HG02973 (cell line): ENCODE measurements around the gene SMARCA5.
"Not testable (repeated sequence)": the region's sequence is repeated elsewhere in the genome, so short reads cannot be mapped to it uniquely, and the experiment has no call there.

Source experiments
- ATAC-seq: cut with Tn5 transposase; IDR thresholded peaks from one replicate; pipeline ENCODE4 v1.9.1; 2021; ENCODE audit warnings: moderate library complexity; ENCODE audit not compliant: unreplicated experiment

SMARCA5 gene

DNA sequence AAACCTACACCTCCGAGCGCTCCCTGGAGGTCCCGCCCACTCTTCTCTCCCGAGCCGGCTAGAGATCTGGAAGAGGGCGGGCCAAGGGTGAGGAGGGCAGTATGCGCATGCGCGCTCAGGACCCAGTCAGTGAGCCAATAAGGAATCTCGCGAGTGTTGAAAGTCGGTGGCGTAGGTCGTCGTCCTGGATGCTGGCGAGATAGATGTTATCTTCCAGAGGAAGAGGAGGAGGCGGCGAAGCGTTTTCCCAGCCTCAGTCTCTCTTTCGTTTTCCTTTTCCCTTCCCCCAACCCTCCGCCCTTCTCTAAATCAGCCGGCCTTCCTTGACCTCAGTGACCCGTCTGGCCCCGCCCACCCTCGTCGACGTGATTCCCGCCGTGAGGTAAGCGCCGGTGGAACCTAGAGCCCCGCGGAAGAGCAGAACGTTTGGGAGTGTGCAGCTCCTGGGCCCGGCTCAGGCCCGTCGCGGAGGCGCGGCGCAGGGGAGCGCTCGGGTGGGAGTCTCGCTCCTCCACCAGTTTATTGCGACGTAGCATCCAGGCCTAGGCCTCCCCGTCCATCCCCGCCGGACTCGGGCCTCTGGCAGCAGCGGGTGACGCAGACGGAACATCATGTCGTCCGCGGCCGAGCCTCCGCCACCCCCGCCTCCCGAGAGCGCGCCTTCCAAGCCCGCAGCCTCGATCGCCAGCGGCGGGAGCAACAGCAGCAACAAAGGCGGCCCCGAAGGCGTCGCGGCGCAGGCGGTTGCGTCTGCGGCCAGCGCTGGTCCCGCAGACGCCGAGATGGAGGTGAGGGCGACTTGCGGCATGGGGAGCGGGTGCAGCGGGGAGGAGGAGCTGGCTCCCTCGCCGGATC, at the start of gene SMARCA5:
Gene SMARCA5, plus strand, starts transcription at position 389 of the 855 bp plus-strand sequence. Its CDS starts 223 bp downstream, at position 612.
- ATAC-seq, result peak; percentile 78

DNA sequence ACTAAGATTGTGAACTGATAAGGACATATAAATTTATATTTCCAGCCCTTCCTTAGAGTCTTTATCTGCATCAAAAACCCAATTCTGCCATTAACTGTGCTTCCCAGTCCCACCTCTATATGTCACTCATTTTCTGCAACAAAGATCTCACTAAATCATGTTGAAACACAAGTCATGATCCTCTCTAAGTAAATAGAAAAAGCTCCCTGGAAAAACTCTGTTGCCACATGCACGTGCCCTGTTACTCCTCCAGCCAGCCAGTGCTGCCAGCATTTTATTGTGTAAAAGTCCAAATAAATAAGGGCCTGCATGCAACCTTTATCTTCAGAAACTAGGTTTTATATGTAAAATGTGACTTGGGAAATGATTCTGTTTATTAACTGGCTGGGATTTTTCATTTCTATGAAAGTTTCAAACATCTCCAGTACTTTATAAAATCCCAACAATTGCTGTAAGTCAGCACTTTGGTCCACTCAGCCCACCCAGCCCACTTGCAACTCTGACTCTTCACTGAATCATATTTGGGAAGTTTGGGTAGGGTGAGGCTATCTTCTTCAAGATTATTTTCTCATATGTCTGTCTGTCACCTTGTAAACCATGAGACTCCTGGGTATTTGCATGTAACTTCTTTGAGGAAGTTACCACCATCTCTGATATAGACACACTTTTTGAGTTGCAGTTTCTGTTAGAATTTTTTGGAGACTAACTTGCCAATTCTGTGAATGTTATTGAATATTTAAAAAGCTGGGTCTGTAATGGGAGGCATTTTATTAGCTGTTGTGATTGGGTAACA, 40.0 kb upstream of the SMARCA5 start:
- no peak for ATAC-seq

DNA sequence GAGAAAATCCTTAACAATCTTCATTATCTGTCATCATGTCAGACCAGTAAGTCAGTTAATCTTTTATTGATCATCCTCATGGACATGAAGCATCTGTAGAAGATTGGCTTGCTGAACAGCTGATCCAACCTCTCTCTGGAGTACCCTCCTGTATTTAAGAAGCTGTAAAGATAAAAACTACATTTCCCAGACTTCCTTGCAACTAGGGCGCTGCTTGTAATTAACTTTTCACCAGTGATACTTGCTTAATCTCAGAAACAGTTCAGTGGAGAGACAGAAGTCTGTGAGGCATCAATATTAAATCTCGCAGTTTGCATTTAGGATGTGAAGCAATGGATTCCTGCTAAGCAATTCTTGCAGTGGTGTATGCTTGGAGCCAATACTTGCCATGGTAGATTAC, 36.0 kb upstream of the SMARCA5 start:
- ATAC-seq, result no peak

DNA sequence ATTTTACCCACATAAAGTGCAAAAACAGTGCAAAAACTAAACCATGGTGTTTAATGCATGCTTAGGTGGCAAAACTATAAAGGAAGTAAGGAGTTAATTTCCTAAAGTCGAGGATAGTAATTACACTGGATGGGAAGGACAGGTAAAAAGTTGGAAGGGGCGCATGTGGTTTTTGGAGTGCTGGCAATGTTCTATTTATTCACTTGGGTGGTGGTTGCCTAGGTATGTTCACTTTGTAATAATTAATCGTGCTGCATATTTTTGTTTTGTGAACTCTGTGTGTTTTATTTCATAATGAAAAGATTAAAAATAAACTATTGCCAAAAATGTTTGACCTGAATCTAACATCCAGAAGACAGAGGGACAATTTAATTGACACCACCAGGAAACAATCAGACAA, 32.1 kb upstream of the SMARCA5 start:
- ATAC-seq, result no peak

DNA sequence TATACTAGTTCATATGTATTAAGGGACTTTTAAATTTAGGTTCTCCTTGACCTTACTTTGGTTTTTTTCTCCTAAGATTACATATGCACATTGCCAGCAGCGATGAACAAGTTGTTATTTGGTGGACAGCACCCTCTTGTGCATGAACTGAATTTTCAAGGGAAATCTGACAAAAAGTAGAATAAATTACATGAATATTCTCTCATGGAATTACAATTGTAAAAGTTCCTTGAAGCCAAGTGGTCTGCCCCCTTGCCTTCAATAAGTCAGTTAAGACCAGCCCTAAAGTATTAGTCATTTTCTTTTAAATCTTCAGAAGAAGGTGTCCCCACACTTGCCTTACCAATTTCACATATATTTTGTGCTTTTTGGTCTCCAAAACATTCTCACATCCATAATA, 30.7 kb upstream of the SMARCA5 start:
- no peak for ATAC-seq

DNA sequence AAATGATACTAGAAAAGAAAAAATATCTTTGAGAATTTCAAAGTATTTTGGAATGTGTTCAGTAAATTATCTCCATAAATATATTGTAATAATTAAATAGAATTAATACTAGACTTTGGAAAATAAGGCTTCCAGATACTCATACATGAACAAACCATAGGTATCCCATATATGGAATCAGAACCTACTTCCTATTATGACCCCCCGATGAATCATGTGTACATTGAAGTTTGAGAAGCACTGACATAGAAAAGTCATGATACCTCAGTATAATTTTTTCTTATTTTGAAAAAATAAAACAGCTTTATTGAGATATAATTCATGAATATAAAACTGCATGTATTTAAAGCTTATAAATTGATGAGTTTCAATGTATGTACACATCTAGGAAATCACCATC, 27.2 kb upstream of the SMARCA5 start:
- ATAC-seq, result no peak

GRCh38 chr4:143488687-143489086, 24.8 kb upstream of the SMARCA5 start:
- no peak for ATAC-seq

- ATAC-seq, result no peak
These were observed 24.4 kb upstream of the SMARCA5 start for GRCh38 chr4:143489106-143489505.

DNA sequence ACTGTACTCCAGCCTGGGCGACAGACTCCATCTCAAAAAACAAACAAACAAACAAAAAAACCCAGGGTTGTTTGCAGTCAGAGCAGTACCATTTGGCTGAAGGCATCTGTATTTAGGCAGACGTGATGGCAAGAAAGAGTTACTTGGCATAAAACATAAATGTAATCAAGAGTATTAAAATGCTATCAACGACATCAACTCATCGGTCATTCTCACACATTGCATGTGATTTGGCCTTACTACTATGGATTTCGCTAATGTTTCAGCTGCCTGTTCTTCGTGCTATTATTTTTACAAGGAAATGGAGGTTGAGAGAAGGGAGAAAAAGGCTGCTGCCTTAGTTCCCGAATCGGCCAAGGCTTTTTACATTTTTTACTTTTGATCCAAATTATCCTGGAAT, 15.5 kb upstream of the SMARCA5 start:
- no peak for ATAC-seq

DNA sequence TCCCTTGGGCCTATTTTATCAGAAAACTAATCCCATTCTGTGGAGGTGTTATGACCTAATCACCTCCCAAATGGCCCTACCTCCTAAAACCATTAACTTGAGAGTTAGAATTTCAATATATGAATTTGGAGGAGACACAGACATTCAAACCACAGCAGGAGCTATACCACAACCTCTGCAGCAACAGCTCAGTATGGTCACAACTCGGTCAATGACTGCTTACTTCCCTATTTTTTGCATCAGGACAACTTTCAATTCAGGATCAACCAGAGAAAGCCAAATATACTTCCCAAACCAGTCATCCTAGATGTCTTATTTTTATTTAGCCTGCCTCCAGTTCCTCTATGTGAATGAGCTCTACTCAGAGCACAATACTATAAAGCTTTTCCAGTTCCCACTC, 11.3 kb upstream of the SMARCA5 start:
- no peak for ATAC-seq

- no peak for ATAC-seq
These were observed 7.5 kb upstream of the SMARCA5 start for GRCh38 chr4:143506031-143506430.

DNA sequence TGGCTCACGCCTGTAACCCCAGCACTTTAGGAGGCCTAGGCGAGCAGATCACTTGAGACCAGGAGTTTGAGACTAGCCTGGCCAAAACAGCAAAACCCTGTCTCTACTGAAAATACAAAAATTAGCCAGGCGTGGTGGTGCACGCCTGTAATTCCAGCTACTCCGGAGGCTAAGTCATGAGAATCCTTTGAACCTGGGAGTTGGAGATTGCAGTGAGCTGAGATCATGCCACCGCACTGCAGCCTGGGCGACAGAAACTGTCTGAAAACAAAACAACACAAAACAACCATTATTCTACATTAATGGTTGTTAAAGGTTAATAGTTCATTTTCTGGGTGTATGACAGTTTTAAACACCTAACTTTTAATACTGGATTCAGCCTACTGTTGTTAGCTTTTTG, 1.6 kb upstream of the SMARCA5 start:
- no peak for ATAC-seq

DNA sequence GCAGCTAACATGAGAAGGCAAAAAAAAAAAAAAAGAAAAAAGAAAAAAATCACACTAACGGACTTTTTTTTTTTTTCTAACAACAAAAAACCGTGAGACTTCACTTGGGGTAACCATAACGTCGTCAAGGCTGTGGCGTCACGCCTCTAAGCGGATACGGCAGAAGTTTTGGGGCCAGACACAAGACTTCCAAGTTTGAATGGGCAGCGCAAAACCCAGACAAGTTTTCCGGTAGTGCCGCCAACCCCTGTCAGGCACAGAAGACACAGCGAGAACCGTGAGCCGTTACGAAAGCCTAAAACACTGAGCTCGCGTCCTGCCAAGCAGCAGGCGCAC, 556 bp upstream of the SMARCA5 start:
- peak; percentile 50 for ATAC-seq

GRCh38 chr4:143514169-143514495, 630 bp downstream of the SMARCA5 start:
- ATAC-seq, result no peak

DNA sequence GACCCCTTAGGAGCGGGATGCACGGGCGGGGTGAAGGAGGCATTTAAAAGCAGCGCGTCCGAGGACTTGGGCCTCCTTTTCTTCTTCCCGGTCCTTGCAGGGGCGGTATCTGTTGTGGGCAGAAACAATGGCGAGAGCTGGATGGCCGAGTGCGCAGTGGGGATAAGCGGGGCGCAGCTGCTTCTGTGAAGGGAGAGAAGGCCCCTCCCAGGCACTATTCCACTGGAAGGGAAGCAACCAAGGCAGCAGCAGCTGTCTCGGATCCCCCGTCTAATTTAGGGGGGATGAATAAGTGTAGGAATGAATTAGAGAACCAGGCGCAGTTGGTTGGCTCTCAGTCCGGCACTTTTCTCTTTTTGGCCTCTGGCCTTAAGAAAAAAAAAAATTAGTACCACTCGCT, 995 bp downstream of the SMARCA5 start:
- no peak for ATAC-seq

- ATAC-seq, result no peak
These were observed 1.4 kb downstream of the SMARCA5 start for GRCh38 chr4:143514901-143515300.

GRCh38 chr4:143515905-143516304, 2.4 kb downstream of the SMARCA5 start:
- no peak for ATAC-seq

GRCh38 chr4:143517764-143518163, 4.3 kb downstream of the SMARCA5 start:
- no peak for ATAC-seq

- no peak for ATAC-seq
These were observed 10.7 kb downstream of the SMARCA5 start for GRCh38 chr4:143524211-143524610.

- not testable (repeated sequence) for ATAC-seq
These were observed 14.5 kb downstream of the SMARCA5 start for GRCh38 chr4:143528046-143528445.

- peak; percentile 61 for ATAC-seq
These were observed 17.9 kb downstream of the SMARCA5 start for GRCh38 chr4:143531380-143531779.

- ATAC-seq, result no peak
These were observed 18.4 kb downstream of the SMARCA5 start for GRCh38 chr4:143531788-143532491.
